Measurements from ENCODE around the gene RLN3. TPM values are rescaled to one million over a fixed set of nuclear protein-coding genes. Genes with fewer than 3 reads are reported as not detected.

Gene RLN3
- total RNA-seq, 1 experiment from 2014 or later = not detected

- H3K27me3 ChIP-seq (replicated peaks) = peaks cover 7% of the 10 kb centered on the region
- no peaks in the 10 kb centered on the region for H3K9me3 ChIP-seq (replicated peaks)
- DNase-seq (ENCODE audit: low read depth in 1 of 2, low spot score in 2 of 2) = no peak
- H3K27ac ChIP-seq = no peak overlapping the region
- peaks cover 3% of the 10 kb centered on the region; the same call in 1 of the 2 replicates for H3K4me1 ChIP-seq (replicated peaks)
- no peak overlapping the region for H3K4me3 ChIP-seq
- H3K36me3 ChIP-seq = no peaks in the 10 kb centered on the region
Measured at GRCh38 chr19:14058182-14059092, 30.5 kb downstream of the RLN3 start.

- DNase-seq (ENCODE audit: low read depth in 1 of 2, low spot score in 2 of 2) = no peak
- peaks cover 3% of the 10 kb centered on the region; the same call in 1 of the 2 replicates for H3K4me1 ChIP-seq (replicated peaks)
- H3K27ac ChIP-seq = no peak overlapping the region
- no peaks in the 10 kb centered on the region for H3K36me3 ChIP-seq
- H3K4me3 ChIP-seq = no peak overlapping the region
- peaks cover 7% of the 10 kb centered on the region for H3K27me3 ChIP-seq (replicated peaks)
- H3K9me3 ChIP-seq (replicated peaks) = no peaks in the 10 kb centered on the region
Measured at GRCh38 chr19:14059093-14059480, 31.1 kb downstream of the RLN3 start.

GRCh38 chr19:14059652-14060155 is 31.8 kb downstream of the RLN3 start:
- Histone ChIP-seq H3K36me3 (no peaks in the 10 kb centered on the region), H3K27ac (no peak overlapping the region), H3K9me3 (replicated peaks) (no peaks in the 10 kb centered on the region), H3K4me1 (replicated peaks) (peaks cover 3% of the 10 kb centered on the region; the same call in 1 of the 2 replicates), H3K4me3 (no peak overlapping the region), H3K27me3 (replicated peaks) (peaks cover 7% of the 10 kb centered on the region)
- no peak for DNase-seq (ENCODE audit: low read depth in 1 of 2, low spot score in 2 of 2)

GRCh38 chr19:14061081-14061749 is 33.3 kb downstream of the RLN3 start:
- no peak for DNase-seq (ENCODE audit: low read depth in 1 of 2, low spot score in 2 of 2)
- Histone ChIP-seq H3K27me3 (replicated peaks) (peaks cover 7% of the 10 kb centered on the region), H3K4me1 (replicated peaks) (peaks cover 3% of the 10 kb centered on the region; the same call in 1 of the 2 replicates), H3K4me3 (no peak overlapping the region), H3K36me3 (no peaks in the 10 kb centered on the region), H3K27ac (no peak overlapping the region), H3K9me3 (replicated peaks) (no peaks in the 10 kb centered on the region)

GRCh38 chr19:14061751-14062557 is 34.0 kb downstream of the RLN3 start, which contains the start of gene PALM3:
Gene PALM3, minus strand, starts transcription at chr19:14062076. Its CDS starts 96 bp downstream, at chr19:14061980.
- no peaks in the 10 kb centered on the region for H3K9me3 ChIP-seq (replicated peaks)
- H3K4me3 ChIP-seq = no peak within 1 kb of the TSS
- no peak within 1 kb of the TSS for H3K27ac ChIP-seq
- DNase-seq (ENCODE audit: low read depth in 1 of 2, low spot score in 2 of 2) = no peak
- no peaks in the 10 kb centered on the region for H3K36me3 ChIP-seq
- peaks cover 3% of the 10 kb centered on the region; the same call in 1 of the 2 replicates for H3K4me1 ChIP-seq (replicated peaks)
- peaks cover 9% of the 10 kb centered on the region for H3K27me3 ChIP-seq (replicated peaks)

- Histone ChIP-seq H3K27ac (no peak overlapping the region), H3K27me3 (replicated peaks) (peaks cover 9% of the 10 kb centered on the region)
Measured at GRCh38 chr19:14062558-14062855, 34.6 kb downstream of the RLN3 start.

GRCh38 chr19:14063105-14063504 is 35.2 kb downstream of the RLN3 start:
- H3K4me1 ChIP-seq (replicated peaks) = no peaks in the 10 kb centered on the region
- H3K9me3 ChIP-seq (replicated peaks) = no peaks in the 10 kb centered on the region
- H3K4me3 ChIP-seq = no peak overlapping the region
- H3K27ac ChIP-seq = no peak overlapping the region
- DNase-seq (ENCODE audit: low read depth in 1 of 2, low spot score in 2 of 2) = no peak
- peaks cover 5% of the 10 kb centered on the region for H3K27me3 ChIP-seq (replicated peaks)
- H3K36me3 ChIP-seq = no peaks in the 10 kb centered on the region

More at GRCh38 chr19:14062558-14062855, 34.6 kb downstream of the RLN3 start:
- no peak for DNase-seq (ENCODE audit: low read depth in 1 of 2, low spot score in 2 of 2)
- no peaks in the 10 kb centered on the region for H3K9me3 ChIP-seq (replicated peaks)
- peaks cover 3% of the 10 kb centered on the region; the same call in 1 of the 2 replicates for H3K4me1 ChIP-seq (replicated peaks)
- no peaks in the 10 kb centered on the region for H3K36me3 ChIP-seq
- H3K4me3 ChIP-seq = no peak overlapping the region

GRCh38 chr19:14066134-14066533 is 38.2 kb downstream of the RLN3 start:
- no peaks in the 10 kb centered on the region for H3K9me3 ChIP-seq (replicated peaks)
- no peak overlapping the region for H3K4me3 ChIP-seq
- no peaks in the 10 kb centered on the region for H3K36me3 ChIP-seq
- H3K27me3 ChIP-seq (replicated peaks) = peaks cover 5% of the 10 kb centered on the region
- no peak overlapping the region for H3K27ac ChIP-seq
- no peaks in the 10 kb centered on the region for H3K4me1 ChIP-seq (replicated peaks)
- no peak for DNase-seq (ENCODE audit: low read depth in 1 of 2, low spot score in 2 of 2)

GRCh38 chr19:14070268-14071050 is 42.5 kb downstream of the RLN3 start:
- Histone ChIP-seq H3K4me3 (no peak overlapping the region), H3K9me3 (replicated peaks) (peaks cover 11% of the 10 kb centered on the region), H3K4me1 (replicated peaks) (peaks cover 36% of the 10 kb centered on the region), H3K36me3 (no peaks in the 10 kb centered on the region), H3K27ac (no peak overlapping the region), H3K27me3 (replicated peaks) (peaks cover 27% of the 10 kb centered on the region)
- DNase-seq (ENCODE audit: low read depth in 1 of 2, low spot score in 2 of 2) = no peak

- no peak for DNase-seq (ENCODE audit: low read depth in 1 of 2, low spot score in 2 of 2)
- peaks cover 11% of the 10 kb centered on the region for H3K9me3 ChIP-seq (replicated peaks)
- peaks cover 25% of the 10 kb centered on the region for H3K27me3 ChIP-seq (replicated peaks)
- peak within 1 kb of the TSS; percentile 52 for H3K4me3 ChIP-seq
- no peak within 1 kb of the TSS for H3K27ac ChIP-seq
- peaks cover 36% of the 10 kb centered on the region for H3K4me1 ChIP-seq (replicated peaks)
- no peaks in the 10 kb centered on the region for H3K36me3 ChIP-seq
Measured at GRCh38 chr19:14072535-14073260, 44.8 kb downstream of the RLN3 start, which contains the start of gene MISP3. Gene MISP3, plus strand, starts transcription at chr19:14072786. Its CDS starts 524 bp downstream, at chr19:14073310.

GRCh38 chr19:14073261-14073924 is 45.4 kb downstream of the RLN3 start:
- Histone ChIP-seq H3K9me3 (replicated peaks) (peaks cover 11% of the 10 kb centered on the region), H3K36me3 (no peaks in the 10 kb centered on the region), H3K4me3 (peak overlapping the region; percentile 52), H3K27me3 (replicated peaks) (peaks cover 25% of the 10 kb centered on the region), H3K4me1 (replicated peaks) (peaks cover 36% of the 10 kb centered on the region), H3K27ac (no peak overlapping the region)
- peak; percentile 52 to 75 for DNase-seq (ENCODE audit: low read depth in 1 of 2, low spot score in 2 of 2)
